ENCODE measurements around the gene CYBB. TPM values are rescaled to one million over a fixed set of nuclear protein-coding genes. Genes with fewer than 3 reads are reported as not detected.
"Not testable (repeated sequence)": the region's sequence is repeated elsewhere in the genome, so short reads cannot be mapped to it uniquely, and the experiment has no call there.

The CYBB gene
- polyA plus RNA-seq, 2 of the 4 experiments (the other 2 are of a cell fraction) = 0.04 to 0.12 TPM

DNA sequence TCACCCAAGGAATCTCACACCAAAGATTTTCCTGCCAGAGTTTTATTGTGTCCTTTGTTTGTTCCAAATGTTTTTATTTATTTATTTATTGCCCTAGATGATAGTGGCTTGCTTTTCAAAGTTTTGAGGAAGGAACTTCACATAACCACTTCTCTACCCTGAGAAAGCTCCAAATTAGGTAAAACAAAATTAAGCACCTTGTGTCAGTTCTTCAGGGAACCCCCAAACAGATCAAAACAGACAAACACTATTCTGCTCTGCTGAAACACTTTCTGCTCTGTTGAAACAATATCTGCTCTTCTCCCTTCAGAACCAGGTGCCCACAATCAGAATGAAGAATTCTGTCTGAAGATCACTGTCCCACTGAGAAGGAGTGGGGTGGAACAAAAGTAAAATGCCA lies 16.5 kb upstream of the CYBB start:
- no peak overlapping the region for H3K4me3 ChIP-seq
- H3K4me2 ChIP-seq = no peak overlapping the region
- H3K4me1 ChIP-seq = no peaks in the 10 kb centered on the region
- no peak overlapping the region for H3K27ac ChIP-seq
- no peaks in the 10 kb centered on the region for H3K9me3 ChIP-seq
- no peak for FAIRE-seq
- POLR2A ChIA-PET = no interaction called here
- TF ChIP-seq POLR2AphosphoS2 (conservative IDR thresholded peaks at IDR 0.05; ENCODE audit: low read length) = no peak
- TF ChIP-seq HOXB13 (CRISPR knock-in tag; IDR thresholded peaks at IDR 0.05; ENCODE audit: low read depth) = no peak
- no peak for TF ChIP-seq NPAS2 (CRISPR knock-in tag; IDR thresholded peaks at IDR 0.05; ENCODE audit: borderline replicate concordance)
- no peak for TF ChIP-seq NFE2L2 (conservative IDR thresholded peaks at IDR 0.05; ENCODE audit: low read length)
- TF ChIP-seq HES2 (IDR thresholded peaks at IDR 0.05) = no peak
- no peak for TF ChIP-seq BHLHE40 (IDR thresholded peaks at IDR 0.05; ENCODE audit: low read depth, low read length)
- no peak for TF ChIP-seq ZNF302 (CRISPR knock-in tag; IDR thresholded peaks at IDR 0.05)
- no peak for TF ChIP-seq HOXB5 (CRISPR knock-in tag; IDR thresholded peaks at IDR 0.05)
- no peak for TF ChIP-seq CHD2 (IDR thresholded peaks at IDR 0.05; ENCODE audit: low read length, partially characterized antibody)
- no peak for TF ChIP-seq POLR2A (IDR thresholded peaks at IDR 0.05; ENCODE audit: low read length)
- TF ChIP-seq, protein P1, sequence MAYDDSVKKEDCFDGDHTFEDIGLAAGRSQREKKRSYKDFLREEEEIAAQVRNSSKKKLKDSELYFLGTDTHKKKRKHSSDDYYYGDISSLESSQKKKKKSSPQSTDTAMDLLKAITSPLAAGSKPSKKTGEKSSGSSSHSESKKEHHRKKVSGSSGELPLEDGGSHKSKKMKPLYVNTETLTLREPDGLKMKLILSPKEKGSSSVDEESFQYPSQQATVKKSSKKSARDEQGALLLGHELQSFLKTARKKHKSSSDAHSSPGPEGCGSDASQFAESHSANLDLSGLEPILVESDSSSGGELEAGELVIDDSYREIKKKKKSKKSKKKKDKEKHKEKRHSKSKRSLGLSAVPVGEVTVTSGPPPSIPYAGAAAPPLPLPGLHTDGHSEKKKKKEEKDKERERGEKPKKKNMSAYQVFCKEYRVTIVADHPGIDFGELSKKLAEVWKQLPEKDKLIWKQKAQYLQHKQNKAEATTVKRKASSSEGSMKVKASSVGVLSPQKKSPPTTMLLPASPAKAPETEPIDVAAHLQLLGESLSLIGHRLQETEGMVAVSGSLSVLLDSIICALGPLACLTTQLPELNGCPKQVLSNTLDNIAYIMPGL (CRISPR knock-in tag; IDR thresholded peaks at IDR 0.05; ENCODE audit: borderline replicate concordance) = no peak
- TF ChIP-seq EHMT2 (IDR thresholded peaks at IDR 0.05; ENCODE audit: low read depth) = no peak
- no peak for TF ChIP-seq JUN (IDR thresholded peaks at IDR 0.05)
- CTCF ChIA-PET = no interaction called here
- no peak for DNase-seq (ENCODE audit: low read depth in 1 of 2, low spot score in 1 of 2)
- ATAC-seq = no peak

- FAIRE-seq = no peak
- POLR2A ChIA-PET = no interaction called here
Measured at GRCh38 chrX:37765507-37765906, 14.4 kb upstream of the CYBB start.

GRCh38 chrX:37767430-37767829 lies 12.4 kb upstream of the CYBB start:
- CTCF ChIA-PET = no interaction called here
- H3K4me2 ChIP-seq = no peak overlapping the region
- POLR2A ChIA-PET = no interaction called here
- no peak overlapping the region for H3K27ac ChIP-seq
- no peaks in the 10 kb centered on the region for H3K9me3 ChIP-seq
- no peak for ATAC-seq
- no peak for DNase-seq (ENCODE audit: low read depth in 1 of 2, low spot score in 1 of 2)
- TF ChIP-seq ATOH8 (CRISPR knock-in tag; IDR thresholded peaks at IDR 0.05; ENCODE audit: low read depth) = no peak
- no peak for TF ChIP-seq MYC (IDR thresholded peaks at IDR 0.05; ENCODE audit: borderline replicate concordance, low read length)
- TF ChIP-seq MAX (IDR thresholded peaks at IDR 0.05) = no peak
- TF ChIP-seq JUNB (IDR thresholded peaks at IDR 0.05) = no peak
- no peak for TF ChIP-seq FOSB (CRISPR knock-in tag; IDR thresholded peaks at IDR 0.05)
- no peak for TF ChIP-seq HDAC2 (IDR thresholded peaks at IDR 0.05)
- no peak for FAIRE-seq
- H3K4me1 ChIP-seq = no peaks in the 10 kb centered on the region
- 0% methylated on average over 1 of the region's 1 CpG for WGBS (ENCODE audit: missing lambda C conversion rate)
- no peak overlapping the region for H3K4me3 ChIP-seq

More at GRCh38 chrX:37765507-37765906, 14.4 kb upstream of the CYBB start:
- Histone ChIP-seq H3K9me3 (no peaks in the 10 kb centered on the region), H3K4me2 (no peak overlapping the region), H3K4me1 (no peaks in the 10 kb centered on the region), H3K27ac (no peak overlapping the region), H3K4me3 (no peak overlapping the region)
- TF ChIP-seq MAX (IDR thresholded peaks at IDR 0.05) (no peak), ZFP36 (IDR thresholded peaks at IDR 0.05; ENCODE audit: borderline replicate concordance, partially characterized antibody) (no peak), BHLHE40 (IDR thresholded peaks at IDR 0.05; ENCODE audit: low read depth, low read length) (no peak), JUNB (IDR thresholded peaks at IDR 0.05) (no peak)
- TF ChIP-seq, protein P2, sequence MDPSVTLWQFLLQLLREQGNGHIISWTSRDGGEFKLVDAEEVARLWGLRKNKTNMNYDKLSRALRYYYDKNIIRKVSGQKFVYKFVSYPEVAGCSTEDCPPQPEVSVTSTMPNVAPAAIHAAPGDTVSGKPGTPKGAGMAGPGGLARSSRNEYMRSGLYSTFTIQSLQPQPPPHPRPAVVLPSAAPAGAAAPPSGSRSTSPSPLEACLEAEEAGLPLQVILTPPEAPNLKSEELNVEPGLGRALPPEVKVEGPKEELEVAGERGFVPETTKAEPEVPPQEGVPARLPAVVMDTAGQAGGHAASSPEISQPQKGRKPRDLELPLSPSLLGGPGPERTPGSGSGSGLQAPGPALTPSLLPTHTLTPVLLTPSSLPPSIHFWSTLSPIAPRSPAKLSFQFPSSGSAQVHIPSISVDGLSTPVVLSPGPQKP (IDR thresholded peaks at IDR 0.05; ENCODE audit: low read depth, low read length) = no peak
- TF ChIP-seq, protein P1 (CRISPR knock-in tag; IDR thresholded peaks at IDR 0.05; ENCODE audit: borderline replicate concordance) = no peak
- CTCF ChIA-PET = interaction anchor here (0.8 kb wide), 1 partner anchor 20 kb away, joined by 5 read pairs; no protein-coding TSS in a partner anchor
- no peak for DNase-seq (ENCODE audit: low read depth in 1 of 2, low spot score in 1 of 2)
- ATAC-seq = no peak

DNA sequence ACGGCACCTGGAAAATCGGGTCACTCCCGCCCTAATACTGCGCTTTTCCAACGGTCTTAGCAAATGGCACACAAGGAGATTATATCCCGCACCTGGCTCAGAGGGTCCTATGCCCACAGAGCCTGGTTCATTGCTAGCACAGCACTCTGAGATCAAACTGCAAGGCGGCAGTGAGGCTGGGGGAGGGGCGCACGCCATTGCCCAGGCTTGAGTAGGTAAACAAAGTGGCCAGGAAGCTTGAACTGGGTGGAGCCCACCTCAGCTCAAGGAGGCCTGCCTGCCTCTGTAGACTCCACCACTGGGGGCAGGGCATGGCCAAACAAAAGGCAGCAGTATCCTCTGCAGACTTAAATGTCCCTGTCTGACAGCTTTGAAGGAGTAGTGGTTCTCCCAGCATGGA lies 11.0 kb upstream of the CYBB start:
- H3K27ac ChIP-seq; ATAC-seq; H3K4me1 ChIP-seq; FAIRE-seq; H3K4me3 ChIP-seq; CTCF ChIA-PET; H3K9me3 ChIP-seq; POLR2A ChIA-PET; H3K4me2 ChIP-seq; DNase-seq (ENCODE audit: low read depth in 1 of 2, low spot score in 1 of 2): not testable (repeated sequence)
- 40% methylated on average over 3 of the region's 9 CpGs for WGBS (ENCODE audit: missing lambda C conversion rate)
